Stimulated activated effector memory CD8-positive, alpha-beta T cell treated with anti-CD3 and anti-CD28 coated beads, Interleukin-12 subunit alpha, Interleukin-12 subunit beta, amount 100 ng/mL, for 72 hours (primary cell): Measurements from ENCODE around the gene RILPL1.
A peak's percentile ranks its signal among the peaks of the same experiment; 100 is the strongest.
"Not testable (repeated sequence)": the region's sequence is repeated elsewhere in the genome, so short reads cannot be mapped to it uniquely, and the experiment has no call there.

Experiments
- ATAC-seq: fragments of 150-1000 bp; cut with Tn5 transposase; 2 replicates; pipeline ENCODE4 v1.10.0; 2021
- DNase-seq, 2 donors: peaks; one replicate each; pipeline ENCODE4 v3.0.0; 2021 to 2022; ENCODE audit warnings: low spot score in 2 of 2
- H3K27ac Mint-ChIP-seq: one replicate; pipeline ENCODE4 v1.8.0; 2022; ENCODE audit warnings: mild to moderate bottlenecking, mixed read lengths
- H3K36me3 Mint-ChIP-seq: one replicate; pipeline ENCODE4 v1.8.0; 2022; ENCODE audit warnings: mild to moderate bottlenecking, mixed read lengths
- H3K4me1 Mint-ChIP-seq: one replicate; pipeline ENCODE4 v1.8.0; 2022; ENCODE audit warnings: mixed read lengths
- H3K4me3 Mint-ChIP-seq: one replicate; pipeline ENCODE4 v1.8.0; 2022; ENCODE audit warnings: mild to moderate bottlenecking, mixed read lengths
- H3K9me3 Mint-ChIP-seq: one replicate; pipeline ENCODE4 v1.8.0; 2022; ENCODE audit warnings: mixed read lengths

The RILPL1 gene

GRCh38 chr12:123516216-123516780 lies 17.2 kb downstream of the RILPL1 start:
- DNase-seq (no peak), ATAC-seq (no peak)
- H3K27ac Mint-ChIP-seq: no peak overlapping the region
- no peaks in the 10 kb centered on the region for H3K4me1 Mint-ChIP-seq
- peaks cover 23% of the 10 kb centered on the region for H3K36me3 Mint-ChIP-seq
- H3K4me3 Mint-ChIP-seq: no peak overlapping the region
- H3K9me3 Mint-ChIP-seq: no peaks in the 10 kb centered on the region

- not testable (repeated sequence) for H3K4me3 Mint-ChIP-seq, DNase-seq, H3K9me3 Mint-ChIP-seq, ATAC-seq, H3K4me1 Mint-ChIP-seq, H3K27ac Mint-ChIP-seq
- peaks cover 23% of the 10 kb centered on the region for H3K36me3 Mint-ChIP-seq
Observed at GRCh38 chr12:123514582-123515221, 18.8 kb downstream of the RILPL1 start.

- ATAC-seq (no peak), DNase-seq (no peak)
- no peaks in the 10 kb centered on the region for H3K4me1 Mint-ChIP-seq
- peaks cover 22% of the 10 kb centered on the region for H3K36me3 Mint-ChIP-seq
- no peak overlapping the region for H3K4me3 Mint-ChIP-seq
- no peaks in the 10 kb centered on the region for H3K9me3 Mint-ChIP-seq
- H3K27ac Mint-ChIP-seq: no peak overlapping the region
Observed at GRCh38 chr12:123513805-123514204, 19.7 kb downstream of the RILPL1 start.

DNA sequence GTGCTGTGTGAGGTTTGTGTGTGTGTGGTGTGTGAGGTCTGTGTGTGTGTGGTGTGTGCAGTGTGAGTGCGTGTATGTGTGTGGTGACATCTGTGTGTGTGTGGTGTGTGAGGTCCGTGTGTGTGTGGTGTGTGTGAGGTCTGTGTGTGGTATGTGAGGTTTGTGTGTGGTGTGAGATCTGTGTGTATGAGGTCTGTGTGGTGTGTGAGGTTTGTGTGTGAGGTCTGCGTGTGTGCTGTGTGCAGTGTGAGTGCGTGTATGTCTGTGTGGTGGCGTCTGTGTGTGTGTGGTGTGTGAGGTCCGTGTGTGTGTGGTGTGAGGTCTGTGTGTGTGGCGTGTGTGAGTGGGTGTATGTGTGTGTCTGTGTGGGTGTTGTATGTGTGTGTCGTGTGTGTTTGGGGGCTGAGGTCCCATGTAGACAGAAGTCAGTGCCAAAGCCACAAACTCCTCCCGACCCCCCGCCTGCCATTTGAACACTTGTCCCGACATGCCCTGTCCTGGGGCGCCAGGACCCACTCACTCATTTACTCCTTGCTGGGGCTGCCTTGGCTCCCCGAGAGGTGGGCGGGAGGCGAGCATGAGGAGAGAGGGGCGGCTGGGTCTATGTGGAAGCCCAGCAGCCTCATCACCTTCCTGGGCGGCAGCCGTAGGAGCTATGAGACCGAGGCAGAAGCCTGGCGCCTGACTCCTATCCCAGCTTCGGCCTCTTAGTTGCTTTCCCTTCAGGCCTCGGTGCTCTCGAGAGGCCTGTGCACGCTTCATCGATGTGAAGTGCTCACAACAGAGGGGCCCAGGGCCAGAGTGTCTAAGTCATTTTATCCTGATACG lies 20.5 kb downstream of the RILPL1 start:
- peaks cover 14% of the 10 kb centered on the region for H3K36me3 Mint-ChIP-seq
- no peak for DNase-seq
- no peaks in the 10 kb centered on the region for H3K4me1 Mint-ChIP-seq
- no peak for ATAC-seq
- no peak overlapping the region for H3K27ac Mint-ChIP-seq
- H3K4me3 Mint-ChIP-seq: no peak overlapping the region
- H3K9me3 Mint-ChIP-seq: no peaks in the 10 kb centered on the region

- Mint-ChIP-seq H3K9me3 (no peaks in the 10 kb centered on the region), H3K4me1 (no peaks in the 10 kb centered on the region), H3K36me3 (no peaks in the 10 kb centered on the region), H3K27ac (no peak overlapping the region), H3K4me3 (no peak overlapping the region)
- DNase-seq (no peak), ATAC-seq (no peak)
Observed at GRCh38 chr12:123506843-123507236, 26.7 kb downstream of the RILPL1 start.

- no peak overlapping the region for H3K27ac Mint-ChIP-seq
- H3K36me3 Mint-ChIP-seq: no peaks in the 10 kb centered on the region
- no peak for ATAC-seq
Observed at GRCh38 chr12:123506059-123506842, 27.3 kb downstream of the RILPL1 start.

GRCh38 chr12:123502163-123502704 lies 31.3 kb downstream of the RILPL1 start:
- H3K27ac Mint-ChIP-seq: no peak overlapping the region

More at GRCh38 chr12:123506059-123506842, 27.3 kb downstream of the RILPL1 start:
- no peaks in the 10 kb centered on the region for H3K9me3 Mint-ChIP-seq
- no peak for DNase-seq
- no peak overlapping the region for H3K4me3 Mint-ChIP-seq
- no peaks in the 10 kb centered on the region for H3K4me1 Mint-ChIP-seq

GRCh38 chr12:123499332-123499731 lies 34.2 kb downstream of the RILPL1 start:
- Mint-ChIP-seq H3K4me3 (no peak overlapping the region), H3K27ac (peak overlapping the region; percentile 53), H3K4me1 (no peaks in the 10 kb centered on the region), H3K36me3 (peaks cover 6% of the 10 kb centered on the region), H3K9me3 (no peaks in the 10 kb centered on the region)
- DNase-seq (no peak), ATAC-seq (no peak)

More at GRCh38 chr12:123502163-123502704, 31.3 kb downstream of the RILPL1 start:
- no peaks in the 10 kb centered on the region for H3K9me3 Mint-ChIP-seq
- no peak for DNase-seq
- ATAC-seq: no peak
- H3K4me1 Mint-ChIP-seq: no peaks in the 10 kb centered on the region
- peaks cover under 1% of the 10 kb centered on the region for H3K36me3 Mint-ChIP-seq
- H3K4me3 Mint-ChIP-seq: no peak overlapping the region

DNA sequence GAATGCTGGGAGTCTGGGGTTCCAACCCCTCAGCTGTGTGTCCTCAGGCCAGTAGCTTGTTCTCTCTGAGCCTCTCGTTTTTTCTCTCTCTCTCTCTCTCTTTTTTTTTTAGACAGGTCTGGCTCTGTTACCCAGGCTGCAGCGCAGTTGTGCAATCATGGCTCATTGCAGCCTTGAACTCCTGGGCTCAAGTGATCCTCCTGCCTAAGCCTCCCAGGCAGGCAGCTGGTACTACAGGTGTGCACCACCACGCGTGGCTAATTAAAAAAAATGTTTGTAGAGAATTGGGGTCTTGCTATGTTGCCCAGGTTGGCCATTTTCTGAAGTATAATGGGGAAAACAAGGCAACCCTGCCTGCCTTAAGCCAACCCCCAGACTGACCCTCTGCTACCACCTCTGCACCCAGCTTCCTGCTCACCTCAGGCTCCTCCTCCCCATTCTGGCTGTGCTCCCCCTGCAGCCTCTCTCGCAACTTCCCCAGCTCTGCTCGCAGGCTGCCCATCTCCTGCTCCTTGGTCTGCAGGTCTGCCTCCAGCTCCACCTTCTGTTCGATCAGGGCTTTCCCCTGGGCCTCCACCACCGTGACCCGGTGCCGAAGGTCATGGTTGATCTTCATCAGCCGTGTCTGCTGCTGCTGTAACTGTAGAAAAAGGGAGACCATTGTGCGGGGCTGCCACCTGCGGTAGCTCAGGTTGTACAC lies 35.2 kb downstream of the RILPL1 start:
- ATAC-seq: no peak
- no peak overlapping the region for H3K4me3 Mint-ChIP-seq

GRCh38 chr12:123497065-123497464 lies 36.5 kb downstream of the RILPL1 start:
- ATAC-seq: no peak
- H3K4me1 Mint-ChIP-seq: no peaks in the 10 kb centered on the region
- no peaks in the 10 kb centered on the region for H3K9me3 Mint-ChIP-seq
- no peak overlapping the region for H3K4me3 Mint-ChIP-seq
- H3K36me3 Mint-ChIP-seq: peaks cover 6% of the 10 kb centered on the region
- H3K27ac Mint-ChIP-seq: no peak overlapping the region
- DNase-seq: no peak

More for the DNA sequence above, 35.2 kb downstream of the RILPL1 start:
- peaks cover 6% of the 10 kb centered on the region for H3K36me3 Mint-ChIP-seq
- H3K27ac Mint-ChIP-seq: no peak overlapping the region
- DNase-seq: no peak
- no peaks in the 10 kb centered on the region for H3K4me1 Mint-ChIP-seq
- H3K9me3 Mint-ChIP-seq: no peaks in the 10 kb centered on the region

GRCh38 chr12:123494124-123494851 lies 39.2 kb downstream of the RILPL1 start:
- H3K4me3 Mint-ChIP-seq: no peak overlapping the region
- no peaks in the 10 kb centered on the region for H3K4me1 Mint-ChIP-seq
- ATAC-seq: no peak
- peaks cover 6% of the 10 kb centered on the region for H3K36me3 Mint-ChIP-seq
- no peak for DNase-seq
- H3K9me3 Mint-ChIP-seq: no peaks in the 10 kb centered on the region
- H3K27ac Mint-ChIP-seq: peak overlapping the region; percentile 72

GRCh38 chr12:123492339-123493039 lies 41.0 kb downstream of the RILPL1 start:
- H3K4me1 Mint-ChIP-seq, H3K27ac Mint-ChIP-seq, H3K36me3 Mint-ChIP-seq, DNase-seq, ATAC-seq, H3K4me3 Mint-ChIP-seq, H3K9me3 Mint-ChIP-seq: not testable (repeated sequence)

DNA sequence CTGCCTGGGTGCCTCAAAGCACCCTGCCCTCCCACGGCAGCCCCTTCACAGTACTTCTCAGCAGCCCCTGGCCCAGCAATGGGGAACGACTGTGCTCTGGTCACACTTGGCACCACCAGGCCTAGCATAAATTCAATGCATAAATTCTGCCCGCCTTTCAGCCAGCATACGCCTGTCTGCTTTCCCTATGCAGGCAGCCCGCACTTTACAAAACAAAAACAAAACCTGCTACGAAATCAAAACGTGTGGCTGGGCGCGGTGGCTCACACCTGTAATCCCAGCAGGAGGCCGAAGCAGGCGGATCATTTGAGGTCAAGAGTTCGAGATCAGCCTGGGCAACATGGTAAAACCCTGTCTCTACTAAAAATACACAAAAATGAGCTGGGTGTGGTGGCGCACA lies 42.0 kb downstream of the RILPL1 start:
- Mint-ChIP-seq H3K4me3 (no peak overlapping the region), H3K4me1 (no peaks in the 10 kb centered on the region), H3K36me3 (no peaks in the 10 kb centered on the region), H3K9me3 (no peaks in the 10 kb centered on the region), H3K27ac (no peak overlapping the region)
- ATAC-seq (no peak), DNase-seq (no peak)
